Liver (tissue), 9 donors: ENCODE data around the gene ASTN1. TPM values are rescaled to one million over a fixed set of nuclear protein-coding genes. Genes with fewer than 3 reads are reported as not detected.

ENCODE experiments used
- DNase-seq: peaks from one replicate; pipeline ENCODE4 v3.0.0-alpha.2; 2017; ENCODE audit warnings: low spot score
- H3K27ac ChIP-seq, 2 donors: one replicate each; pipeline ENCODE4 v1.7.0; 2013; ENCODE audit warnings: inconsistent platforms in 2 of 2, low read length in 2 of 2, control low read depth in 1 of 2, low read depth in 1 of 2, mild to moderate bottlenecking in 1 of 2
- H3K27me3 ChIP-seq, 4 donors: one replicate each; pipeline versions ENCODE4 v1.6.1 to v1.7.0; 2013; ENCODE audit warnings: low read length in 3 of 4, inconsistent platforms in 1 of 4, mild to moderate bottlenecking in 1 of 4, moderate library complexity in 1 of 4; ENCODE audit not compliant: control insufficient read depth in 4 of 4, insufficient read depth in 4 of 4
- H3K36me3 ChIP-seq, 4 donors: one replicate each; pipeline versions ENCODE4 v1.6.1 to v1.7.0; 2013; ENCODE audit warnings: low read length in 3 of 4, mild to moderate bottlenecking in 3 of 4, low read depth in 1 of 4, moderate library complexity in 1 of 4; ENCODE audit not compliant: control insufficient read depth in 4 of 4, insufficient read depth in 3 of 4
- H3K4me1 ChIP-seq, 4 donors: one replicate each; pipeline versions ENCODE4 v1.6.1 to v1.7.0; 2013; ENCODE audit warnings: low read length in 3 of 4, mild to moderate bottlenecking in 3 of 4, moderate library complexity in 1 of 4; ENCODE audit not compliant: control insufficient read depth in 4 of 4, insufficient read depth in 4 of 4
- H3K4me3 ChIP-seq, 3 donors: one replicate each; pipeline versions ENCODE4 v1.6.1 to v1.7.0; 2013; ENCODE audit warnings: low read length in 3 of 3, control low read depth in 1 of 3, low read depth in 1 of 3, mild to moderate bottlenecking in 1 of 3
- H3K9ac ChIP-seq, 2 donors: one replicate each; pipeline ENCODE4 v1.7.0; 2013; ENCODE audit warnings: low read length in 2 of 2, mild to moderate bottlenecking in 2 of 2, moderate library complexity in 2 of 2, control low read depth in 1 of 2, low read depth in 1 of 2
- H3K9me3 ChIP-seq, 4 donors: one replicate each; pipeline versions ENCODE4 v1.6.1 to v1.7.0; 2013; ENCODE audit warnings: low read length in 3 of 4; ENCODE audit not compliant: control insufficient read depth in 4 of 4
- ATF3 ChIP-seq: IDR thresholded peaks from 2 replicates; pipeline ENCODE4 v1.6.1; 2016; ENCODE audit warnings: antibody characterized with exemption
- CTCF ChIP-seq: fragments of 150-350 bp; IDR thresholded peaks from 2 replicates; pipeline ENCODE4 v1.5.1; 2017; ENCODE audit warnings: improper control_type of control experiment, low read depth, low read length; ENCODE audit not compliant: missing input control
- EGR1 ChIP-seq, 2 donors: IDR thresholded peaks; 2 replicates each; pipeline ENCODE4 v1.6.1; 2016 to 2018; ENCODE audit warnings: antibody characterized with exemption in 2 of 2, low read depth in 2 of 2
- FOXA1 ChIP-seq: IDR thresholded peaks from 2 replicates; pipeline ENCODE4 v1.6.1; 2016; ENCODE audit warnings: antibody characterized with exemption
- FOXA2 ChIP-seq: IDR thresholded peaks from 2 replicates; pipeline ENCODE4 v1.6.1; 2016; ENCODE audit warnings: antibody characterized with exemption
- GABPA ChIP-seq, 2 donors: IDR thresholded peaks in 1 of 2; conservative IDR thresholded peaks in 1 of 2; 2 replicates each; pipeline ENCODE4 v1.6.1; 2016; ENCODE audit warnings: antibody characterized with exemption in 2 of 2, mild to moderate bottlenecking in 1 of 2, moderate library complexity in 1 of 2
- HNF4A ChIP-seq, 2 donors: conservative IDR thresholded peaks; 2 replicates each; pipeline ENCODE4 v1.6.1; 2016; ENCODE audit warnings: antibody characterized with exemption in 2 of 2, mild to moderate bottlenecking in 2 of 2
- JUND ChIP-seq, 2 donors: IDR thresholded peaks; 2 replicates each; pipeline ENCODE4 v1.6.1; 2016; ENCODE audit warnings: antibody characterized with exemption in 2 of 2
- MAX ChIP-seq: IDR thresholded peaks from 2 replicates; pipeline ENCODE4 v1.6.1; 2016; ENCODE audit warnings: antibody characterized with exemption
- NR2F2 ChIP-seq: IDR thresholded peaks from 2 replicates; pipeline ENCODE4 v1.6.1; 2016; ENCODE audit warnings: antibody characterized with exemption
- RAD21 ChIP-seq, 2 donors: IDR thresholded peaks; 2 replicates each; pipeline ENCODE4 v1.6.1; 2016; ENCODE audit warnings: antibody characterized with exemption in 2 of 2, mild to moderate bottlenecking in 2 of 2
- REST ChIP-seq: IDR thresholded peaks from 2 replicates; pipeline ENCODE4 v1.6.1; 2016; ENCODE audit warnings: antibody characterized with exemption, mild to moderate bottlenecking
- SP1 ChIP-seq: IDR thresholded peaks from 2 replicates; pipeline ENCODE4 v1.6.1; 2018; ENCODE audit warnings: antibody characterized with exemption, mild to moderate bottlenecking
- YY1 ChIP-seq: IDR thresholded peaks from 2 replicates; pipeline ENCODE4 v1.6.1; 2016; ENCODE audit warnings: antibody characterized with exemption, mild to moderate bottlenecking
- ZBTB33 ChIP-seq: IDR thresholded peaks from 2 replicates; pipeline ENCODE4 v1.6.1; 2016; ENCODE audit warnings: antibody characterized with exemption
- WGBS: extraction: QIAGEN DNeasy Blood & Tissue Kit; methylation state at CpG from one replicate; pipeline ENCODE4 v1.1.7; 2013; 5-methylcytosine and 5-hydroxymethylcytosine counted together
- polyA plus RNA-seq, 2 donors: library from polyadenylated mRNA; stranded (reverse) in 1 of 2; unstranded in 1 of 2; fragments of 200-250 nt in 1 of 2; fragments of >200 nt in 1 of 2; fragmentation: Nextera tagmentation in 1 of 2; extraction: Ambion mirVana in 1 of 2; gene quantifications; one replicate each; pipeline versions ENCODE4 v1.2.1 to v1.2.3, GENCODE V29; 2013 to 2015
- total RNA-seq, 2 donors: library from RNA; depleted of rRNA; stranded (reverse); fragments of >200 nt; gene quantifications; one replicate each; pipeline ENCODE4 v1.2.3, GENCODE V29; 2014
- donor health status: healthy.
- donor health status: healthy.
- donor health status: healthy.
- donor health status: healthy.
- donor health status: healthy.

The ASTN1 gene
- total and polyA plus RNA-seq, 4 donors = 0.10 to 0.28 (median 0.18) TPM

GRCh38 chr1:177172866-177173265 lies 8.4 kb upstream of the ASTN1 start:
- Histone ChIP-seq H3K9ac (no peak overlapping the region), H3K4me3 (no peak overlapping the region), H3K27me3 (peaks cover 2 to 11% (median 6%) of the 10 kb centered on the region in 4 donors), H3K27ac (no peak overlapping the region), H3K36me3 (no peaks in the 10 kb centered on the region), H3K4me1 (peaks cover 0 to 6% (median 3%) of the 10 kb centered on the region in 4 donors), H3K9me3 (peaks cover 0 to 2% (median 0%) of the 10 kb centered on the region in 4 donors)
- TF ChIP-seq REST (no peak), ZBTB33 (no peak), YY1 (no peak)
- WGBS = 76% methylated on average over 3 of the region's 3 CpGs
- DNase-seq = no peak

GRCh38 chr1:177172272-177172671 lies 7.8 kb upstream of the ASTN1 start:
- no peak overlapping the region for H3K4me3 ChIP-seq
- H3K36me3 ChIP-seq = no peaks in the 10 kb centered on the region
- H3K4me1 ChIP-seq = peaks cover 0 to 6% (median 3%) of the 10 kb centered on the region in 4 donors
- no peak overlapping the region for H3K9ac ChIP-seq
- H3K27ac ChIP-seq = no peak overlapping the region
- no peak for DNase-seq
- peaks cover 0 to 2% (median 0%) of the 10 kb centered on the region in 4 donors for H3K9me3 ChIP-seq
- WGBS = 36% methylated on average over 3 of the region's 3 CpGs
- no peak for TF ChIP-seq NR2F2
- no peak for TF ChIP-seq RAD21 (IDR thresholded peaks at IDR 0.05)
- no peak for TF ChIP-seq ATF3
- TF ChIP-seq FOXA1 = no peak
- TF ChIP-seq CTCF = no peak
- no peak for TF ChIP-seq EGR1 (IDR thresholded peaks at IDR 0.05; ENCODE audit: low read depth in 2 of 2)
- TF ChIP-seq HNF4A (conservative IDR thresholded peaks at IDR 0.05) = no peak
- TF ChIP-seq YY1 = no peak
- TF ChIP-seq MAX = no peak
- TF ChIP-seq REST = no peak
- no peak for TF ChIP-seq ZBTB33
- no peak for TF ChIP-seq JUND (IDR thresholded peaks at IDR 0.05)
- TF ChIP-seq FOXA2 = no peak
- TF ChIP-seq GABPA (IDR thresholded peaks at IDR 0.05 in 1 of 2, conservative IDR thresholded peaks at IDR 0.05 in 1 of 2) = no peak
- TF ChIP-seq SP1 = no peak
- H3K27me3 ChIP-seq = peaks cover 2 to 11% (median 6%) of the 10 kb centered on the region in 4 donors
